ENCODE results near the gene HYDIN.
"Not testable (repeated sequence)": the region's sequence is repeated elsewhere in the genome, so short reads cannot be mapped to it uniquely, and the experiment has no call there.

HYDIN gene

GRCh38 chr16:70920661-70921060, 309.9 kb downstream of the HYDIN start:
- H3K27ac ChIP-seq; DNase-seq (ENCODE audit: low read depth, low spot score): not testable (repeated sequence)

GRCh38 chr16:70888208-70888607, 342.3 kb downstream of the HYDIN start:
- H3K27ac ChIP-seq; DNase-seq (ENCODE audit: low read depth, low spot score): not testable (repeated sequence)

- not testable (repeated sequence) for H3K27ac ChIP-seq; DNase-seq (ENCODE audit: low read depth, low spot score)
These were observed 345.9 kb downstream of the HYDIN start for GRCh38 chr16:70884652-70885051.

- DNase-seq (ENCODE audit: low read depth, low spot score); H3K27ac ChIP-seq: not testable (repeated sequence)
These were observed 348.2 kb downstream of the HYDIN start for GRCh38 chr16:70882311-70882710.

GRCh38 chr16:70877895-70878294, 352.6 kb downstream of the HYDIN start:
- not testable (repeated sequence) for H3K27ac ChIP-seq; DNase-seq (ENCODE audit: low read depth, low spot score)

GRCh38 chr16:70876442-70876841, 354.1 kb downstream of the HYDIN start:
- not testable (repeated sequence) for DNase-seq (ENCODE audit: low read depth, low spot score); H3K27ac ChIP-seq

GRCh38 chr16:70864698-70865097, 365.8 kb downstream of the HYDIN start:
- DNase-seq (ENCODE audit: low read depth, low spot score); H3K27ac ChIP-seq: not testable (repeated sequence)

GRCh38 chr16:70861996-70862395, 368.5 kb downstream of the HYDIN start:
- not testable (repeated sequence) for DNase-seq (ENCODE audit: low read depth, low spot score); H3K27ac ChIP-seq

DNA sequence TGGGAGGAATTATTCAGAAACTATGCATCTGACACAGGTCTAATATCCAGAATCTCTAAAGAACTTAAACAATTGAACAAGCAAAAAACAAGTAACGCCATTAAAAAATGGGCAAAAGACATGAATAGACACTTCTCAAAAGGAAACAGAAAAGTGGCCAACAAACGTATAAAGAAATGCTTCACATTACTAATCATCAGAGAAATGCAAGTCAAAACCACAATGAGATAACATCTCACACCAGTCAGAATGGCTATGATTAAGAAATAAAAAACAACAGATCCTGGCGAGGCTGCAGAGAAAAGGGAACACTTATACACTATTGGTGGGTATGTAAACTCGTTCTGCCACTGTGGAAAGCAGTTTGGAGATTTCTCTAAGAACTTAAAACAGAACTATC, 379.2 kb downstream of the HYDIN start:
- peak; percentile 0 for DNase-seq (ENCODE audit: low read depth, low spot score)
- H3K27ac ChIP-seq = not testable (repeated sequence)

- H3K27ac ChIP-seq; DNase-seq (ENCODE audit: low read depth, low spot score): not testable (repeated sequence)
These were observed 406.9 kb downstream of the HYDIN start for GRCh38 chr16:70823498-70824118.

- not testable (repeated sequence) for DNase-seq (ENCODE audit: low read depth, low spot score); H3K27ac ChIP-seq
These were observed 407.8 kb downstream of the HYDIN start for GRCh38 chr16:70822734-70823133.

GRCh38 chr16:70818088-70818487, 412.4 kb downstream of the HYDIN start:
- H3K27ac ChIP-seq; DNase-seq (ENCODE audit: low read depth, low spot score): not testable (repeated sequence)

- DNase-seq (ENCODE audit: low read depth, low spot score) = no peak
- no peak overlapping the region for H3K27ac ChIP-seq
These were observed 421.0 kb downstream of the HYDIN start for GRCh38 chr16:70809392-70810060.

DNA sequence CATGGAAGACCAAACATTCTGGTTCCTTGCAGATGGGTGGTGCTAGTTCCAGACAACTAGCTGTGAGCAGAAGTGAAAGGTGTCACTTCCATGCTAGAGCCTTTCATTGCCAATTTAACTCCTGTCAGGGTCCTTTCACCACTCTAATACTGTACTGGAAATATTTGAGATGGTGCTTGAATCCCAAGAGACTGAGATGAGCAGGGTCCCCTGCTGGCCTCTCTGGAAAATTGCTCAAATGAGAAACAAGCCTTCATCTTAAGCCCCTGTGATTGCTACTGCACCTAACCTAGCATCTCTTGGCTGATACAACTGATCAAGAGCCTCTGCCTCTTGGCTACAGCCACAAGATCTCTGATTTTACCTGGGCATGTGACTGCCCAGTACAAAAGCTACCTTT, 422.2 kb downstream of the HYDIN start:
- no peak overlapping the region for H3K27ac ChIP-seq
- no peak for DNase-seq (ENCODE audit: low read depth, low spot score)

DNA sequence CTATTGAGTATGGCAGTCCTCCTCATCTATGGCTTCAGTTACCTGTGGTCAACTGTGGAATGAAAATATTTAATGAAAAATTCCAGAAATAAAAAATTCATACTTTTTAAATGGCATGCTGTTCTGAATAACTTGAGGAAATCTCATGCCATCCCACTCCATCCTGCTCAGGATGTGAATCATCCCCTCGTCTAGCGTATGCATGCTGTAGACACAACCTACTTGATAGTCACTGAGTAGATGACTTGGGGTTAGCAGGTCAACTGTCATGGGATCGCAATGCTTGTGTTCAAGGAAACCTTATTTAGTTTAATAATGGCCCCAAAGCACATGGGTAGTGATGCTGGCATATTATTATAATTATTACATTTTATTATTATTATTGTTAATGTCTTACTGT, 424.7 kb downstream of the HYDIN start:
- DNase-seq (ENCODE audit: low read depth, low spot score) = peak; percentile 49
- H3K27ac ChIP-seq = peak overlapping the region; percentile 97

GRCh38 chr16:70805380-70805779, 425.1 kb downstream of the HYDIN start:
- peak overlapping the region; percentile 97 for H3K27ac ChIP-seq
- DNase-seq (ENCODE audit: low read depth, low spot score) = no peak

DNA sequence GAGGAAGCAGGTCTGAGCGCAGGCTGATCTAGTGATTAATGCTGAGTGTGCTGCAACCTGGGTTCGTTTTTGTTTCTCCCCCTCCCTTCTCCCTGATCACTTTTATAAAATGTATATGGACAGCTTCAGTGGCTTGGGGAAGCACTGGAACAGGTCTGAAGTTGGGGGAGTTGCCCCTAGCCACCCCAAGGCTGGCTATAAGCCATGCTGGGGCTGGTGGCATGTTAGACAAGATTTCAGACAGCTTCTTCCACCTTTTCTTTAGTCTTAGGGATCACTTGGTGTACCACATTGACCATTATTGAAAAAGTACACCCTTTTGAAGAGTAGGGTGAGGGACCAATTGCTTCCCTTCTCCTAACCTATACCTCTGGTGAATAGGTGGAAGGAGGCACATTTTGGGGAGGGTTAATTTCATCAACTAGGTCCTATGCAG, 425.8 kb downstream of the HYDIN start:
- DNase-seq (ENCODE audit: low read depth, low spot score) = peak; percentile 16
- H3K27ac ChIP-seq = peak overlapping the region; percentile 97

GRCh38 chr16:70804153-70804733, 426.3 kb downstream of the HYDIN start:
- H3K27ac ChIP-seq = peak overlapping the region; percentile 97
- DNase-seq (ENCODE audit: low read depth, low spot score) = peak; percentile 44

DNA sequence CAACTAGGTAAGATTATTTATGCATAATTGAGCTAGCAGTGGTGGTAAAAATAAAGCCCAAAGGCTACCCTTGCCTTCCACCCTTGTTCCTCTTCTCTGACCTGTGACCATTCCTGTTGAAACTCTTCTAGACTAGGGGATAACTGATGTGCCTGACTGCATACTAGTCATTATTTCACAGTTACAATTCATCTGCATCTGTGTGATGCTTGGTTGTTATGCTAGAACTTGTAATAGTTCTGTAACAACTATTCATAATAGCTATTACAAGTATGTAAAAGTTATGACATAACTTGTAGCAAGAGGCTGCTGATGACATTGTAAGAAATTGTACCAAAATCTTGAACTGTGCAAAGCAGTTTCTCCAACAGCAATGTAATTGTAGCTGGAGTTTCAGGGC, 427.2 kb downstream of the HYDIN start:
- H3K27ac ChIP-seq = peak overlapping the region; percentile 97
- DNase-seq (ENCODE audit: low read depth, low spot score) = no peak

DNA sequence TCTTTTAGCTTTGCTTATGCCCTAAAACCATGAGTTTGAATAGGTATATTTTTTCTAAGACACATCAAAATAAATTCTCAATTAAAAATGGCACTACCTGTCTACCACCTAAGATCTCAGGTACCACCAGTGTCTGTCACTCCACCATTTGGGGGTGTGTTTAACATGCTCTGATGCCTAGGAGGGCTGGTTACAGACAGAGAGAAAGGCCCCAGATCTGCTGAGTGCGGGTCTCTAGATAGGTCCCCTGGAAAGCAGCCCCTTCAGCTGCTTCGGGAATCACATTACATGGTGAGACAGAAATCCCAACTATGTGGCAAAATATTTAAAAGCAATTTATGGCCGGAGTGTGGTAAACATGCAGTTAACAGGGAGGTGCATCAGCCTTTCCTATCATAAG, 428.9 kb downstream of the HYDIN start:
- peak overlapping the region; percentile 51 for H3K27ac ChIP-seq

GRCh38 chr16:70800781-70801480, 429.6 kb downstream of the HYDIN start, which contains the start of gene VAC14:
VAC14 (minus strand) TSS chr16:70801158; CDS start chr16:70800900, 258 bp downstream.
- DNase-seq (ENCODE audit: low read depth, low spot score) = peak; percentile 69
- H3K27ac ChIP-seq = peak within 1 kb of the TSS; percentile 51

More for the DNA sequence above, 428.9 kb downstream of the HYDIN start:
- no peak for DNase-seq (ENCODE audit: low read depth, low spot score)
